Measurements from ENCODE around the gene TNNI3K.

- TF ChIP-seq ZNF274 (IDR thresholded peaks at IDR 0.05; ENCODE audit: insufficient read depth, insufficient read length) (no peak), RELA (IDR thresholded peaks at IDR 0.05; ENCODE audit: borderline replicate concordance, partially characterized antibody) (no peak), SRF (IDR thresholded peaks at IDR 0.05; ENCODE audit: low read depth in 2 of 2, low read length in 2 of 2) (no peak), SP1 (IDR thresholded peaks at IDR 0.05; ENCODE audit: low read depth, low read length) (no peak), ZZZ3 (IDR thresholded peaks at IDR 0.05; ENCODE audit: control insufficient read depth, insufficient read length, low read depth) (no peak), SREBF2 (IDR thresholded peaks at IDR 0.05; ENCODE audit: low read length) (no peak), SIN3A (IDR thresholded peaks at IDR 0.05; ENCODE audit: low read depth, low read length) (no peak), ZBTB33 (IDR thresholded peaks at IDR 0.05) (no peak), POLR2AphosphoS2 (IDR thresholded peaks at IDR 0.05; ENCODE audit: low read depth, low read length) (no peak), PAX5 (IDR thresholded peaks at IDR 0.05; ENCODE audit: borderline replicate concordance, low read depth, low read length) (no peak), TARDBP (IDR thresholded peaks at IDR 0.05; ENCODE audit: borderline replicate concordance) (no peak)
- TF ChIP-seq, protein P1, sequence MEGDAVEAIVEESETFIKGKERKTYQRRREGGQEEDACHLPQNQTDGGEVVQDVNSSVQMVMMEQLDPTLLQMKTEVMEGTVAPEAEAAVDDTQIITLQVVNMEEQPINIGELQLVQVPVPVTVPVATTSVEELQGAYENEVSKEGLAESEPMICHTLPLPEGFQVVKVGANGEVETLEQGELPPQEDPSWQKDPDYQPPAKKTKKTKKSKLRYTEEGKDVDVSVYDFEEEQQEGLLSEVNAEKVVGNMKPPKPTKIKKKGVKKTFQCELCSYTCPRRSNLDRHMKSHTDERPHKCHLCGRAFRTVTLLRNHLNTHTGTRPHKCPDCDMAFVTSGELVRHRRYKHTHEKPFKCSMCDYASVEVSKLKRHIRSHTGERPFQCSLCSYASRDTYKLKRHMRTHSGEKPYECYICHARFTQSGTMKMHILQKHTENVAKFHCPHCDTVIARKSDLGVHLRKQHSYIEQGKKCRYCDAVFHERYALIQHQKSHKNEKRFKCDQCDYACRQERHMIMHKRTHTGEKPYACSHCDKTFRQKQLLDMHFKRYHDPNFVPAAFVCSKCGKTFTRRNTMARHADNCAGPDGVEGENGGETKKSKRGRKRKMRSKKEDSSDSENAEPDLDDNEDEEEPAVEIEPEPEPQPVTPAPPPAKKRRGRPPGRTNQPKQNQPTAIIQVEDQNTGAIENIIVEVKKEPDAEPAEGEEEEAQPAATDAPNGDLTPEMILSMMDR (IDR thresholded peaks at IDR 0.05 in 2 of 3, conservative IDR thresholded peaks at IDR 0.05 in 1 of 3; ENCODE audit: control insufficient read depth in 2 of 3, extremely low read depth in 1 of 3, insufficient read depth in 1 of 3, low read depth in 3 of 3, low read length in 3 of 3): no peak
Measured at GRCh38 chr1:74197255-74197654, 37.9 kb upstream of the TNNI3K start.

Data from GM12878 (cell line).